Dedifferentiated amniotic fluid mesenchymal stem cell (primary cell): ENCODE results near the gene FLT3LG.
"Not testable (repeated sequence)": the region's sequence is repeated elsewhere in the genome, so short reads cannot be mapped to it uniquely, and the experiment has no call there.

ENCODE experiments used
- DNase-seq: peaks from one replicate; pipeline ENCODE4 v3.0.0-alpha.2; 2016; ENCODE audit errors: extremely low spot score

Gene FLT3LG

DNA sequence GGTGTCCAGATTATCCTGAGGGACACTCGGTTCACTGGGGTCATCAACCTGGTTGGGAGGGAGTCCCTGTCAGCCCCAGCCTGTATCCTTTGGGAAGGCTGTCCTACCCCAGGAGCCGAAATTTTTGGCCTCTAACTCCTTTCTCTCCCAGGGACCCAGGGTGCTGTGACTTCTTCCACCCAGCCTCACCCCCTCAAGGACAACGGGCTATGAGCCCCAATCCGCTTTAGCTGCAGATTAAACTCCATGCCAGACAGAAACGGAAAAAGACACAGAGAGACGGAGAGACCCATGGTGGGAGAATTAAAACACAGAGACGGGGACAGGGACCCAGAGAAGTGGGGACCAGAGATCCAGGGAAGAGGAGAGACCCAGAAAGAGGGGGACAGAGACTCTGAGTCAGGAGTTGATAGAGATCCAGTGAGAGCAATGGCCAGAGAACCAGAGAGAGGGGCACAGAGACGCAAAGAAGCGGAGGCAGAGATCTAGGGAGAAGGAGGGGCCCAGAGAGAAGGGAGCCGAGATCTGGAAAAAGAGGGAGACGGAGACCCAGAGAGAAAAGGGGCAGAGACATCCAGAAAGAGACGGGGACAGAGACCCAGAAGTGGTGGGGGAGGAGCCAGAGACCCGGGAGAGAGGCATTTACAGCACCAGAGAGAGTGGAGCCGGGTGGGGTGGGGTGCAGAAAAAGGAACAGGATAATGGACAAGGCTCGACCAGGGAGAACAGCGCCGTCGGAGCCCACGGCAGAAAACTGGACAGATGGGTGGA is 33.4 kb upstream of the FLT3LG start:
- no peak for DNase-seq

DNA sequence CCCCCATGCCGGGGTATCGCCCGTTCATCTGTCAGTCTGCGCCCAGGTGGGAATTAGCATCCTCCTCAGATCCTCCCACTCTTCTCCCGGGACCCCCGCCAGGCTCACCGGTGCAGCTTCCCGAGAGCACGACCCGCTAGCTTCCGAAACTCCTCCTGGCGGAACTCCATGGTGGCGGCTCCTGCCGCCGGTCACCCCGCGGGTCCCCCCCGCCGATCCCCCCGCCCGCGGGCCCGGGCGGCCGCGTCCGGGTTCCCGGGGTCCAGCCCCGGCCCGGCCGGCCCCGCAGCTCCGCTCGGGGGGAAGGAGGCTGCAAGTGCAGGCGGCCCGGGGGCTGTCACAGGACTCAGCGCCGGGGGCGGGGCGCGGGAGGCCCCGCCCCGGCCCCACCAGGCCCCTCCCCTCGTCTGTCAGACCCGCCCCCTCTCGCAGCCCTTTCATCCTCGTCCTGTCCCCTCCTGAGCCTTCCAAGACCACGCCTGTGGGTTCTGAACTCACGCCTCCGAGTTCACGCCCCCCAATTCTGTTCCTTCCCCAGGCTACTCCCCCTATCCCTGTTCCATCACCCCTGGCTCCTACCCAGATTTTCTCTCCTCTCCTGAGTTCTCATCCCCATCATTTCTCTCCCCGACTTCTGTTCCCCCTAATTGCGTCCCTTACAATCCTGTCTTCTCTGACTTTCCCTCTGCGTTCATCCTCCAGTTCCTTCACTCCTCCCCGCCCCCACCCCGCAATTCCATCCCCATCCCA is 32.6 kb upstream of the FLT3LG start, which contains the start of gene SLC17A7:
TSS of gene SLC17A7 (minus strand) at position 318 of the 750 bp plus-strand sequence. CDS start at position 170, 148 bp downstream.
- DNase-seq: no peak

DNA sequence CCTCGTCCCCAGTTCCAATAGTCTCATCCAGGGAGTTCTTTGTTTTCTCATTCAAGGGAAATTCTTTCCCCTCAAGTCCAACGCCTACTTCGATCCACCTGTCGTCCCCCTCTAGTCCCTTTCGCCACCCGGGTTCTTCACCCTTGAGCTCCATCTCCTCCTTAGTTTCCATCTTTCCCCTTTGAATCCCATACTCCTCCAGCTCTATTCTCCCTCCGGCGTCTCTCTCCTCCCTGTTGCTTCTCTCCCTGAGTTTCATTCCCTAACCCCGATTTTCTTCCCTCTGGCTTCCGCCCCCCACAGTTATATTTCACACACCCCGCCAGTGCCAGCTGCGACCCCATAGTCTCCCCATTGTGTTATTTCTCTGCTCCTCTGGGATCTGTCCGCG is 32.1 kb upstream of the FLT3LG start:
- no peak for DNase-seq

DNA sequence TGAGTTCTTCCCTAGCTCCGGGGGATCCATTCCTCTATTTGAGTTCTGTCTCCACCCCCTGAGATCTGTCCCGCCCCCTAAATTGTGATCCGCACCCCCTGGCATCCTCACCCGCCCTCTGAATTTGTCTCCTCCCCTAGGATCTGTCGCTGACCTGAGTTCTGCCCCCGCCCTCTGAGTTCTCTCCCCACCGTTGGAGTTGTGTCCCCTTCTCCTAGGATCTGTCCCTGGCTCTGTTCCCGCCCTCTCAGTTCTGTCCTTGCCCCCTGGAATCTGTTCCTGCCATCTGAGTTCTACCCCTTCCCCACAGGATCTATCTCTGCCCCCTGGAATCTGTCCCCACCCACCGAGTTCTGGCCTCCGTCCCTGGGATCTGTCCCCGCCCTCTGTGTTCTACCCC is 31.7 kb upstream of the FLT3LG start:
- no peak for DNase-seq

DNA sequence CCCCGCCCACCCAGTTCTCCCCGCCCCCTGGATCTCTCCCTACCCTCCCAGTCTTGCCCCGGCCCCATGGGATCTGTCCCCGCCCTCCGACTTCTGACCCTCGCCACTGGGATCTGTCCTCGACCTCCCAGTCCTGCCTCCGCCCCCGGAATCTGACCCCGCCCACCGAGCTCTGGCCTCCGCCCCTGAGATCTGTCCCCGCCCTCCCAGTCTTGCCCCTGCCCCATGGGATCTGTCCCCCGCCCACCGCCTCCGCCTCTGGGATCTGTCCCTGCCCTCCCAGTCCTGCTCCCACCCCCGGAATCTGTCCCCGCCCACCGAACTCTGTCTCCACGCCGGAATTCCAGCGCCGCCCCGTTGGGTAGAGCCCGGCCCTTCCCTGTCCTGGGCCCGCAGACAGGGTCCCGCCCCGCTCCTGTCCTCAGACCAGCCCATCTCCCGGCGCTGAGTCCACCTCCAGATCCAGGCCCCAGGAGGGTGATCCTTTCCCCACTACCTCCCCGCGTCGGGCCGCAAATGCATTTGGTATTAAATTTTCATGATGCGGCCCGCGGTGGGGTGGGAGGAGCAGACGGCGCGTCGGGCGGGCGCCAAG is 31.1 kb upstream of the FLT3LG start:
- DNase-seq: peak; percentile 63

DNA sequence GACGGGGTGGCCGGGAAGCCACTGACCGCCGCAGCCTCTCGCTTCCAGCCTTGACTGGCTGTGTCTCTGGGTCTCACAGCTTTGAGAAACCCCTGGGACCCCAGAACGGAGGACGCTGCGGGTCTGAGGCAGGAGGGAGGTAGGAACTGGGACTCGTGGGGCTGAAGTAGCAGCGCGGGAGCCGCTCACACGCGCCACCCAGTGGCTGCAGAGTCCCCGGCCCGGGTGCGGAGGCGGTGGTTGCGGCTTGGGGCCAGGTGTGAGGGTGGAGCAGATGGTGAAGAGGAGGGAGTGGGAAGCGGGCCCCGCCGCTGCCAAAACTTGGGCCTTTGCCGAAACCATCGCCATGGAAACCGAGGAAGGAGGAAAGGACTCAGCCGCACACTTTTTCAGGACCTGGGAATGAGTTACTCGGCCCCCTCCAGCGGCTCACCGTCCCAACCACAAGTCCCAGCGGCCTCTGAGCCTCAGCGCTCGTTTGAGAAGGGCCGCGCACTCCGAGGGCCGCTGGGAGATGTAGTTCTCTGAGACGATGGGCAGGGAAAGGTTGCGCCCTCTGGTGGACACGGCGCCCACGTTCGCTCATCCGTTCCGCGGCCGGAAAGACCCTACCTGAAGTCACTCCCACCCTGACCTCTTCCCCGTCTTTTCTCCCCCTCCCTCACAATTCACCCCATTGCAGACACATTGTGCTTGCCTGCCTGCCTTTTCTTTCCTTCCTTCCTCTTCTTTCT is 30.5 kb upstream of the FLT3LG start:
- peak; percentile 95 for DNase-seq

DNA sequence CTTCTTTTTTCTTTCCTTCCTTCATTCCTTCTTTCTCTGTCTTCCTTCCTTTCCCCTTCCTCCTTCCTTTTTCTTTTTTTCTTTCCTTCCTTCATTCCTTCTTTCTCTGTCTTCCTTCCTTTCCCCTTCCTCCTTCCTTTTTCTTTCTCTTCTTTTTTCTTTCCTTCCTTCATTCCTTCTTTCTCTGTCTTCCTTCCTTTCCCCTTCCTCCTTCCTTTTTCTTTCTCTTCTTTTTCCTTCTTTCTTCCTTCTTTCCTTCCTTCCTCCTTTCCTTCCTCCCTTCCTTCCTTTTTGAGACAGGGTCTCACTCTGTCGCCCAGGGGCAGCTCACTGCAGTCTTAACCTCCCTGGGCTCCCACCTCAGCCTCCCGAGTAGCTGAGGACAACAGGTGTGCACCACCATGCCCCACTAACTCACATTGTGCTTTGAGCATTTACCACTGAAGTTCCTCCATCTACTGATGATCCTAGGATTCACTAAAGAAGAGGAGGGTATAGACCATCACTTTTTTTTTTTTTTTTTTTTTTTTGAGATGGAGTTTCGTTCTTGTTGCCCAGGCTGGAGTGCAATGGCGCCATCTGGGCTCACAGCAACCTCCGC is 29.8 kb upstream of the FLT3LG start:
- DNase-seq: not testable (repeated sequence)

DNA sequence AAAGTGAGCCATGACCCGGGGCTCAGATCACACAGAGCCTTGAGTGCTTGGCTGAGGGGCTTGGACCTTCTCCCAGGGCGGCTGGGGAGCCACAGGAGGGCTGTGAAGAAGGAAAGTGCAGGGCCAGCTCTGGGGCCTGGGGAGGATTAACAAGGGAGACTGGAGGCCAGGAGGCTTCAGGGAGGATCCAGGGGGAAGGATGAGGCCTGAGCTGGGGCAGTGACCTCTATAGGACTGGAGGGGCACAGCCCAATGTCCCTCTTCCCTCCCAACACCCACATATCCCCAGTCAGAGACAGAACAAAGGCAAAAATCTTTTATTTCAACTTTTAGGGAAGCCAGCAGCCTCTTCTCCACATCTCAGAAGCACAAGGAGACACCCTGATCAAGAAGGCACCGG is 28.0 kb upstream of the FLT3LG start:
- no peak for DNase-seq

DNA sequence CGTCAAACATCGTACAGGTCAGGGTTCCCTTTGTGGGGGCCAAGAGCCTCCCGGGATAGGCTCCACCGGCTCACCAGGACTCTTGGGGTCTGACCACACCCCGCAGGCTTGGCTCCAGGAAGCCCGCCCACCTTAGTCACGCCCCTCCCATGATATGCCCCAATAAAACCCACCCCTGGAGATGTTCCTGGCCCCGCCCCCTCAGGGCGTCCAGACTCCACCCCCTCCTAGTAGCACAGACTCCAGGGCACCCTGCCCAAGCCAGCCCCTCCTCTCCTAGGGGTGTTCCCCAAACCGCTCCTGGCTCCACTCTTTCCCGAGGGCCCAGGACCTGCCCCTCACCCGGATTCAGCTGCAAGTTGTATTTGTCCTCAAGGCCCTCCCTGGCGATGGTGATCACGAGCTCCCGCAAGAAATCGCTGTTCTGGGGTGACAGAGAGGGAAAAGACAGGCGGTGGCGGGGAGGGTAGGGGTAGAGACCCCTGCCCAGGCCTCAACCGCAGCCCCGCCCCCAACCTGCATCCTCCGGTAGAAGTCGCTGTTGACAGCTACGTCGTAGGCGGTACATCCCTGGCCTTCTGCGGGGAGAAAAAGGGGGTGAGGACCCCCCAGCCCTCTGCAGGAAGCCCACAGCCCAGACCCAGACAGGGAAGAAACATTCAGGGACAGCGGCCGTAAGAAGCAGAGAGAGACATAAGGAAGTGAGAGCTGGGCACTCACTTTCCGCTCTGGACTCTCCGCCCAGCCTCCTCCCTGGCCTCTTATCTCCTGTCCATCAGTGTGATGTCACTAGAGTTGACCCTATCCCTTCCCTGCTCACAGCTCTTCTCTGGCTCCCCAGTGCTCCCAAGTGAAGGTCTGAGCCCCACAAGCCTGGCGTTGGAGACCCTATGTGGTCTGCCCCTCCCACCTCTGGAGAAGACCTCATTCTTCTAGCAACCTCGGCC is 26.3 kb upstream of the FLT3LG start:
- no peak for DNase-seq

DNA sequence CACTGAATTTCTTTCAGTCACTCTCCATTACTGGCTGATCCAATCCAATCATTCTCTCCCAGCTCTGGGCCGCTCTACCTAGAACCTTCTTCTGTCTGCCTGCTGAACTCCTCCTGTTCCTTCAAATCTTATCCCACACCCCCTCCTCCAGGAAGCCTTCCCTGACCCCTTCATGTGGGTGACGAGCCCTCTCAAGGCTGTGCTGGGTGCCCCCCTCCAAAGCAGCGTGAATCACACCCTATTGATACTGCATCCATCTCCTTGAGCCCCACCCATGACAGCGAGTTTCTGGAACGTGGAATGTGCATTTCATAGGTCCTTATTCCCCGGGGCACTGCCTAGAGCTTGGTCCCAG is 25.6 kb upstream of the FLT3LG start:
- DNase-seq: no peak

DNA sequence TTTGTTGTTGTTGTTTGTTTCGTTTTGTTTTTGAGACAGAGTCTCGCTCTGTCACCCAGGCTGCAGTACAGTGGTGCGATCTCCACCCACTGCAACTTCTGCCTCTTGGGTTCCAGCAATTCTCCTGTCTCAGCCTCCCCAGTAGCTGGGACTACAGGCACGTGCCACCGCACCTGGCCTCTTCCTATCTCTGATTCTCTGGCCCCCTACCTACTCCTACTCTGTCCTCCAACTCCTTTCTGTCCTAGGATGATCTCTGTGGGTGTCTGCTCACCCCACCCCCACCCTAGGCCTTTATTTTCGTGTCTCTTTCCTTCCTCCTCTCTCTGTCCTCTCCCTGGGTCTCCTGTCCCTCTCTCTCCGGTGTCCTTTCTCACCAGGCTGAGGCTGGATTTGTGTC is 23.6 kb upstream of the FLT3LG start:
- no peak for DNase-seq

DNA sequence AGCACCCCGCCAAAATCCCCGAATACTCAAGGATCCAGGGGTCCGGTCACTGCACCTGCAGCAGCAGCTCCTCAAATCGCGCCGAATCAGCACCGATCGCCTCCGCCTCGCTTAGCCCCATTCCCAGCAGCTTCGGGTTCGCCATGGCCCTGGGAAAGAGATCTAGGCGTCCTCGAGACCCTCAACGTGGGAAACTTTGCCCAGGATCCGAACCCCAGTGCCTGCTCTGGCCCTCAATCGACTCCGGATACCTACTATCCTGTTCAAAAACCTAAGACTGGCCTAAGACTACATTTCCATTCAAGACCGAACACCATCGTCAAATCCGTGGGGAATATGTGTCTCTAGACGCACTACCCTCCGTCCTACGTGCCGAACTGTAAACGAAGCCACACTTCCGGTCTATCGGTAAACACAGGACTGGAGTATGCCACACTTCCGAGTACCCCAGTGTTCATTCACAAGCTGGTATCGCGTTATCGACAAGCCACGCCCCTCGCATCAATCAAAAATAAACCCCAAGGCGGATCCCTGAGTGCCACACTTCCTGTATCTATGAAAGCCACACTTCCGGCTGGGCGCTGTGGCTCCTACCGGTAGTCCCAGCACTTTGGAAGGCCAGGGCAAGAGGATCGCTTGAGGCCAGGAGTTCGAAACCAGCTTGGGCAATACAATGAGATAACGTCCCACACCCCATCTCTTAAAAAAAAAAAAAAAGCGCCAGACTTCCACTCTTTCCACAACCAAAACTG is 22.4 kb upstream of the FLT3LG start, which contains the start of gene PIH1D1:
TSS of gene PIH1D1 (minus strand) at position 385 of the 752 bp plus-strand sequence. CDS start at position 145, 240 bp downstream.
- peak; percentile 99 for DNase-seq

DNA sequence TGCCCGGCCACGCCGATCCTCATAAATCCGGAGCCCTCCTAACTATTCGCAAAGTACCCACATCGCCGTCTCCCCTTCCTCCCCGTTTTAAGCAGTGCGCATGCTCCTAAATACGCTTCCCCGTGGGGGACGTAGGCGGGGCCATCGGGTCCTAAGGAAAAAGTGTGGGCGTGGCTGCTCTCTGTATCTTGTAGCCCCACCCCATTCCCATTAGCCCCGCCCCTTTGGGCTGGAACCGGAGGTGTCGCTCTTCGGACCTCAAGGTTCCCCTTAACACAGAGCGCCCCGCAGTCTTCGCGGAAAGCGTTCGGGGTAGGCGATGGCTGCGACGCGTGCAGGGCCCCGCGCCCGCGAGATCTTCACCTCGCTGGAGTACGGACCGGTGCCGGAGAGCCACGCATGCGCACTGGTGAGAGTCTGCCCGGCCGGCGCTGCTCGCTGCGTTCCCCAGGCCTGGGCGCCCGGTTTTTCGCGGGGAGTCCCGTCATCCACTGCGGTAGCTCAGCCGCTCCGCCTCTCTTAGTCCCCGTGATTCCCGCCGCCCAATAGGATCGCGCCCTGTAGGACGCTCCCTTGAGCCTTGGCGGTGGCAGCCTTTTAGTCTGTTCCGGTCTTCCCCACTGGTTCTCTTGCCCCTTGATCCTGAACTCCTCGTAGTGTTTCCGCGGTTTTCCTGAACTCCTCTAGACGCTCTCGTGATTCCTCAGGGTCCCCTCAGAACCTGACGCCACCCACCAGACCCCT is 20.8 kb upstream of the FLT3LG start, which contains the start of gene ALDH16A1:
TSS of gene ALDH16A1 (plus strand) at position 213 of the 744 bp plus-strand sequence. CDS start at position 320, 107 bp downstream.
- peak; percentile 99 for DNase-seq

DNA sequence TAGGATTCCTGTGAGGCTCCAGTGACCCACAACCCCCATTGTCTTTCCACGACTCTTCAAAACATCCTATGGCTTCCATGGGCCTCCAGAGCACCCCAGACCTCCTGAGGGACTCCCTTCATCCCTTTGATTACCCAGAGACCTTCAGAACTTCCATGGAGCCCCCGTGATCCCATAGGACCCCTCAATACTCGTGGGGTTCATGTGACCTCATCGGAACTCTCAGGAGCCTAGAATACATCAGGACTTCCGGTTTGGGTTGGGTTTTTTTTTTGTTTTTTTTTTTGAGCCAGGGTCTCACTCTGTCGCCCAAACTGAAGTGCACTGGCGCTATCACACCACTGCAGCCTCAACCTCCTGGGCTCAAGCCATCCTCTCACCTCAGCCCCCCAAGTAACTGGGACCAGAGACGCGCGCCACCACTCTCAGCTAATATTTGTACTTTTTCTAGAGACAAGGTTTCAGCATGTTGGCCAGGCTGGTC is 20.2 kb upstream of the FLT3LG start:
- no peak for DNase-seq

DNA sequence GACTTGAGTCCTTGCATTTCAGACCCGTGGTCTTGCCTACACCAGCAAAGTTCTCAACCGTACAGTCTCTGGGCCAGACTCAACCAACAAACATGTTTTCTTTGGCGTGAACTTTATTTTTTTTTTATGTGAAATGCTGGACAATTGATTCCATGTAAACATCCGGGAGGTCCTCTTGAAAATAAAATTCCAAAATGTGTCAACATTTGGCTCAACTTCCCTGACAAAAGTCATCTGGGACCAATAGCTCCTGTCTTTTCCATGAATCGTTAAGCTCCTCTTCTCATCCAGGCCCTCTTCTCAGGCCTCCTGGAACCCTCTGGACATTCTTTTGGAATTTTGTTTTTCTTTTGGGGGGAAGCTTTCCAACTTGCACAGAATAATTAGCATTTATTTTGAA is 18.2 kb upstream of the FLT3LG start:
- peak; percentile 17 for DNase-seq

DNA sequence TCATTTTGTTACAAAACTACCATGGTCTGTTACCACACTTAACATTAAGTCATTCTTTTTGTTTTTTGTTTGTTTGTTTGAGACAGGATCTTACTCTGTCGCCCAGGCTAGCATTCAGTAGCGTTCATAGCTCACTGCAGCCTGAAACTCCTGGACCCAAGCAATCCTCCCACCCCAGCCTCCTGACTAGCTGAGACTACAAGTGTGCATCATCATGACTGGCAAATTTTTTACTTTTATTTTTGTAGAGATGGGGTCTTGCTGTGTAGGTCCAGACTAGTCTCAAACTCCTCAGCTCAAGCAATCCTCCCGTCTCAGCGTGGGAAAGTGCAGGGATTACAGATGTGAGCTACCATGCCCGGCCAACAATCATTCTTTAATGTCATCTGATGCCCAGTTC is 17.7 kb upstream of the FLT3LG start:
- peak; percentile 31 for DNase-seq

DNA sequence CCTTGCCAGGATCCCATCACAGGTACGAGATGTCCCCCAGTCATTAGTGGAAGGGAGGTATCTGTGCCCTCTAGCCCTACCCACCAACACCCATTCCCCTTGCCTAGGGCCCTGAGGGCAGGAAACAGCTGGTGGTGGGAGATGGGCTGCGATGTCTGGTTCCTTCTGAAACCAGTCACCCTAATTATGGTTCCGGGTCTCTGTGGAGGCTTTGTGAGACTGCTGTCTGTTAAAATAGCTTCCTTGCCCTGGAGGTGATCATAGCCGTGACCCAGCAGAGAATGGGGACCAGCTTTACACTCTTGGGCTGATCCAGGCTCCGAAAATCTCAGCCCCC is 15.5 kb upstream of the FLT3LG start:
- no peak for DNase-seq

DNA sequence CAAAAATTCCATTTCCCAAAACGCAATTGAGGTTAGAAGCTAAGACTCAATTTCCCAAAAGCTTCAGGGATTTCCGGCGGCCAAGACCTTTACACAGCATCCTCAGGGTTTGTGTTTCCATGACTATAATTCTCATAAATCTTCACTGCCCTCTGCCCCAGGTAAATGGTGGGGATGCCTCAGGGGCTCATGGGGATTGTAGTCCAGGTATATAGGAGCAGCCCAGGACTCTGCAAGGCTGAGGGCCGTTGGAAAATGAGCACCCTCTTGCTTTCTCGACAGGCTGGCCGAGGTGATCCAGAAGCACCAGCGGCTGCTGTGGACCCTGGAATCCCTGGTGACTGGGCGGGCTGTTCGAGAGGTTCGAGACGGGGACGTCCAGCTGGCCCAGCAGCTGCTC is 14.6 kb upstream of the FLT3LG start:
- no peak for DNase-seq

DNA sequence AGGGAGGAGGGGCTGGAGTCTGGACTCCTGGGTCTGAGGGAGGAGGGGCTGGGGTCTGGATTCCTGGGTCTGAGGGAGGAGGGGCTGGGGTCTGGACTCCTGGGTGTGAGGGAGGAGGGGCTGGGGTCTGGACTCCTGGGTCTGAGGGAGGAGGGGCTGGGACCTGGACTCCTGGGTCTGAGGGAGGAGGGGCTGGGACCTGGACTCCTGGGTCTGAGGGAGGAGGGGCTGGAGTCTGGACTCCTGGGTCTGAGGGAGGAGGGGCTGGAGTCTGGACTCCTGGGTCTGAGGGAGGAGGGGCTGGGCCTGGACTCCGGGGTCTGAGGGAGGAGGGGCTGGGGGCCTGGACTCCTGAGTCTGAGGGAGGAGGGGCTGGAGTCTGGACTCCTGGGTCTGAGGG is 12.9 kb upstream of the FLT3LG start:
- not testable (repeated sequence) for DNase-seq
